Tibial nerve (tissue), 4 donors: Measurements from ENCODE around the gene RB1. TPM values are rescaled to one million over a fixed set of nuclear protein-coding genes. Genes with fewer than 3 reads are reported as not detected.
"Not testable (repeated sequence)": the region's sequence is repeated elsewhere in the genome, so short reads cannot be mapped to it uniquely, and the experiment has no call there.

Experiments used
- DNase-seq, 2 donors: peaks; one replicate each; pipeline ENCODE4 v3.0.0-alpha.2; 2019; ENCODE audit warnings: low spot score in 2 of 2
- H3K27ac ChIP-seq, 4 donors: fragments of 200-600 bp; sonication (generic) in 3 of 4; one replicate each; pipeline ENCODE4 v1.5.1; 2017 to 2019; ENCODE audit warnings: mild to moderate bottlenecking in 1 of 4
- H3K27me3 ChIP-seq, 2 donors: fragments of 200-600 bp; sonication (generic) in 1 of 2; one replicate each; pipeline versions ENCODE4 v1.5.1 to v1.6.0; 2017 to 2019
- H3K36me3 ChIP-seq, 3 donors: fragments of 200-600 bp; sonication (generic); one replicate each; pipeline ENCODE4 v1.5.1; 2018 to 2019
- H3K4me1 ChIP-seq, 4 donors: fragments of 200-600 bp; sonication (generic) in 3 of 4; one replicate each; pipeline ENCODE4 v1.5.1; 2017 to 2019
- H3K4me3 ChIP-seq, 4 donors: fragments of 200-600 bp; sonication (generic) in 3 of 4; one replicate each; pipeline ENCODE4 v1.5.1; 2017 to 2019; ENCODE audit warnings: mild to moderate bottlenecking in 1 of 4, moderate library complexity in 1 of 4
- H3K9me3 ChIP-seq, 4 donors: fragments of 200-600 bp; sonication (generic) in 3 of 4; one replicate each; pipeline ENCODE4 v1.5.1; 2017 to 2019
- EP300 ChIP-seq, 2 donors: sonication (generic); formaldehyde crosslinking; IDR thresholded peaks; one replicate each; pipeline ENCODE4 v1.6.1; 2017; ENCODE audit warnings: antibody characterized with exemption in 2 of 2, mild to moderate bottlenecking in 1 of 2
- POLR2A ChIP-seq, 2 donors: fragments of 450-650 bp; IDR thresholded peaks; one replicate each; pipeline ENCODE4 v1.6.1; 2017; ENCODE audit warnings: antibody characterized with exemption in 2 of 2, mild to moderate bottlenecking in 2 of 2, moderate library complexity in 2 of 2
- WGBS, 2 donors: methylation state at CpG; one replicate each; pipeline ENCODE4 v1.1.5; 2018; 5-methylcytosine and 5-hydroxymethylcytosine counted together
- total RNA-seq, 4 donors: library from RNA; depleted of rRNA; stranded (reverse); fragments of >200 nt; gene quantifications; one replicate each; pipeline ENCODE4 v1.1.0, GENCODE V29; 2016
- TF ChIP-seq, protein P1 (sequence below), 5 experiments: fragments of 200-600 bp in 3 of 5; fragments of 450-650 bp in 2 of 5; sonication (generic) in 3 of 5; IDR thresholded peaks; one replicate each; pipeline ENCODE4 v1.5.1; 2016 to 2019; ENCODE audit warnings: antibody characterized with exemption in 5 of 5, mild to moderate bottlenecking in 3 of 5, moderate library complexity in 2 of 5

The RB1 gene
- total RNA-seq, 4 donors from 2014 or later: 31.0 to 59.7 (median 45.1) TPM

DNA sequence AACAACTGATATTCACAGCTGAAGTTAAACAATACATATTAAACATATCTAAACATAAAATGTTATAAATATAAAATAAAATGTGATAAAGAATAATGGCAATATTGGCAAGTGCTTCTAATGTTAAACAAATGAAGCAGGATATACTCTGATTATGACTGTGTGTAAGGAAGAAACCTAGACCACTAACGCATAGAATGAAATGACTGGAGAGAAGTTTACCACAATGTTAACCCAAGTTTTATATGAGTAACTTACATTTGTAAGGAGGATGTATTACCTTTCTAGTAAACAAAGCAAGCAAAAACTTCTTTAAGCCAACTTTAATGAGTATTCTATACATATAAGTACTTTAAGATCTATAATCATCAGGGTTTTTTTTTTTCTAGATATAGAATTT, 43.0 kb downstream of the RB1 start:
- no peak for DNase-seq
- WGBS, 2 donors: 84 to 91% methylated on average over 1 of the region's 1 CpG
- peaks cover 0 to 55% (median 0%) of the 10 kb centered on the region in 3 donors for H3K36me3 ChIP-seq
- TF ChIP-seq POLR2A (IDR thresholded peaks at IDR 0.05) (no peak), EP300 (IDR thresholded peaks at IDR 0.05) (no peak)
- TF ChIP-seq, protein P1, sequence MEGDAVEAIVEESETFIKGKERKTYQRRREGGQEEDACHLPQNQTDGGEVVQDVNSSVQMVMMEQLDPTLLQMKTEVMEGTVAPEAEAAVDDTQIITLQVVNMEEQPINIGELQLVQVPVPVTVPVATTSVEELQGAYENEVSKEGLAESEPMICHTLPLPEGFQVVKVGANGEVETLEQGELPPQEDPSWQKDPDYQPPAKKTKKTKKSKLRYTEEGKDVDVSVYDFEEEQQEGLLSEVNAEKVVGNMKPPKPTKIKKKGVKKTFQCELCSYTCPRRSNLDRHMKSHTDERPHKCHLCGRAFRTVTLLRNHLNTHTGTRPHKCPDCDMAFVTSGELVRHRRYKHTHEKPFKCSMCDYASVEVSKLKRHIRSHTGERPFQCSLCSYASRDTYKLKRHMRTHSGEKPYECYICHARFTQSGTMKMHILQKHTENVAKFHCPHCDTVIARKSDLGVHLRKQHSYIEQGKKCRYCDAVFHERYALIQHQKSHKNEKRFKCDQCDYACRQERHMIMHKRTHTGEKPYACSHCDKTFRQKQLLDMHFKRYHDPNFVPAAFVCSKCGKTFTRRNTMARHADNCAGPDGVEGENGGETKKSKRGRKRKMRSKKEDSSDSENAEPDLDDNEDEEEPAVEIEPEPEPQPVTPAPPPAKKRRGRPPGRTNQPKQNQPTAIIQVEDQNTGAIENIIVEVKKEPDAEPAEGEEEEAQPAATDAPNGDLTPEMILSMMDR (IDR thresholded peaks at IDR 0.05): no peak
- H3K4me1 ChIP-seq: no peaks in the 10 kb centered on the region
- no peak overlapping the region for H3K4me3 ChIP-seq
- H3K9me3 ChIP-seq: peaks cover 0 to 13% (median 0%) of the 10 kb centered on the region in 4 donors
- no peaks in the 10 kb centered on the region for H3K27me3 ChIP-seq
- no peak overlapping the region for H3K27ac ChIP-seq

DNA sequence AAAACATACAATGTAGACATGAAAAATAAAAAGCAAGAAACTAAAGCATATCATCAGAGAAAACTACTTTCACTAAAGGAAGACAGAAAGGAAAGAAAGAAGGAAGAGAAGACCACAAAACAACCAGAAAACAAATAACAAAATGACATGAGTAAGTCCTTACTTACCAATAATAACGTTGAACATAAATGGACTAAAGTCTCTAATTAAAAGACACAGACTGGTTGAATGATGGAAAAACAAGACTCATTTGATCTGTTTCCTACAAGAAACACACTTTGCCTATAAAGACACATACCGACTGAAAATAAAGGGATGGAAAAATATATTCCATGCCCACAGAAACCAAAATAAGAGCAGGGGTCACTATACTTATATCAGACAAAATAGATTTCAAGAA, 46.0 kb downstream of the RB1 start:
- Histone ChIP-seq H3K36me3 (peaks cover 0 to 71% (median 0%) of the 10 kb centered on the region in 3 donors), H3K27ac (no peak overlapping the region), H3K4me3 (no peak overlapping the region), H3K27me3 (no peaks in the 10 kb centered on the region), H3K4me1 (no peaks in the 10 kb centered on the region), H3K9me3 (peaks cover 0 to 28% (median 3%) of the 10 kb centered on the region in 4 donors)
- no peak for TF ChIP-seq EP300 (IDR thresholded peaks at IDR 0.05)
- no peak for TF ChIP-seq POLR2A (IDR thresholded peaks at IDR 0.05)
- TF ChIP-seq, protein P1 (IDR thresholded peaks at IDR 0.05): no peak
- WGBS, 2 donors: 93 to 94% methylated on average over 2 of the region's 2 CpGs
- DNase-seq: no peak

DNA sequence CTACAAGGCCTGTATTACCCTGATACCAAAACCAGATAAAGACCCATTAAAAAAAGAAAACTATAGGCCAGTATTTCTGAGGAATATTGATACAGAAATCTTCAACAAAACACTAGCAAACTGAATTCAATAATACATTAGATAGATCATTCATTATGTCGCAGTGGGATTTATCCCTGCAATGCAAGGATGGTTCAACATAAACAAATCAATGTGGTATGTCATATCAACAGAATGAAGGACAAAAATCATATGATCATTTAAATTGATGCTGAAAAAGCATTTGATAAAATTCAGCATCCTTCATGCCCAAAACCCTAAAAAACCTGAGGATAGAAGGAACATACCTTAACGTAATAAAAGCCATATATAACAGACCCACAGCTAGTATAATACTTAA, 50.0 kb downstream of the RB1 start:
- peaks cover 0 to 56% (median 0%) of the 10 kb centered on the region in 3 donors for H3K36me3 ChIP-seq
- no peak for DNase-seq
- TF ChIP-seq, protein P1 (IDR thresholded peaks at IDR 0.05): no peak
- WGBS, 2 donors: 96 to 99% methylated on average over 2 of the region's 2 CpGs
- no peaks in the 10 kb centered on the region for H3K4me1 ChIP-seq
- H3K27me3 ChIP-seq: no peaks in the 10 kb centered on the region
- H3K9me3 ChIP-seq: peaks cover 0 to 32% (median 3%) of the 10 kb centered on the region in 4 donors
- H3K4me3 ChIP-seq: no peak overlapping the region
- H3K27ac ChIP-seq: no peak overlapping the region

DNA sequence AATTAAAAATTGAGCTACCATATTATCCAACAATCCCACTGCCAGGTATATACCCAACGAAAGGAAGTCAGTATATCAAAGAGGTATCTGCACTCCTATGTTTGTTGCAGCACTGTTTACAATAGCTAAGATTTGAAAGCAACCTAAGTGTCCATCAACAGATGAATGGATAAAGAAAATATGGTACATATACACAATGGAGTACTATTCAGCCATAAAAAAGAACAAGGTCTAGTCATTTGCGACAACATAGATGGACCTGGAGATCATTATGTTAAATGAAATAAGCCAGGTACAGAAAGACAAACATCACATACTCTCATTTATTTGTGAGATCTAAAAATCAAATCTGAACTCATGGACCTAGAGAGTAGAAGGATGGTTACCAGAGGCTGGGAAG, 52.0 kb downstream of the RB1 start:
- Histone ChIP-seq H3K9me3 (peaks cover 0 to 28% (median 3%) of the 10 kb centered on the region in 4 donors), H3K36me3 (peaks cover 0 to 43% (median 0%) of the 10 kb centered on the region in 3 donors)
- not testable (repeated sequence) for H3K4me1 ChIP-seq, H3K27me3 ChIP-seq, H3K27ac ChIP-seq, DNase-seq, H3K4me3 ChIP-seq
- WGBS, 2 donors: 91 to 96% methylated on average over 2 of the region's 2 CpGs

DNA sequence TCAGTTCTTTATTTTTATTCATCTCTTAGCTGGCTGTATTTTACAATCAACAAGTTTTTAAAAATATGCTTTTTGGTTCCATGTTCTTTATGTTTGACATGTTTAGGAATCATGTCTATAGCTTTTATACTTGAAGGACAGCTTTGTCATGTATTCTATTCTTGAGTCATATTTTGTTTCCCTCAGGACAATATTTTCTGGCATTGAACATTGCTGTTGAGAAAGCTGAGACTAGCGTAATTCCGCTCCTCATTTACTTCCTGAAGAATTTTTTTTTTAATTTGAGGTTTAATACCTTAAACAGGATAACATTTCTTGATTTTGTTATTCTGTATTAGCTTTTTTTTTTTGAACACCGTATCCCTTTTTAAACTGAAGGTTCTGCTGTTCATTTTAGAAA, 53.2 kb downstream of the RB1 start:
- Histone ChIP-seq H3K9me3 (peaks cover 0 to 17% (median 3%) of the 10 kb centered on the region in 4 donors), H3K27me3 (no peaks in the 10 kb centered on the region), H3K4me1 (no peaks in the 10 kb centered on the region), H3K4me3 (no peak overlapping the region), H3K27ac (no peak overlapping the region), H3K36me3 (peaks cover 0 to 34% (median 0%) of the 10 kb centered on the region in 3 donors)
- no peak for TF ChIP-seq POLR2A (IDR thresholded peaks at IDR 0.05)
- TF ChIP-seq EP300 (IDR thresholded peaks at IDR 0.05): no peak
- TF ChIP-seq, protein P1 (IDR thresholded peaks at IDR 0.05): no peak
- 54 to 57% methylated on average over 3 of the region's 3 CpGs for WGBS, 2 donors
- no peak for DNase-seq

DNA sequence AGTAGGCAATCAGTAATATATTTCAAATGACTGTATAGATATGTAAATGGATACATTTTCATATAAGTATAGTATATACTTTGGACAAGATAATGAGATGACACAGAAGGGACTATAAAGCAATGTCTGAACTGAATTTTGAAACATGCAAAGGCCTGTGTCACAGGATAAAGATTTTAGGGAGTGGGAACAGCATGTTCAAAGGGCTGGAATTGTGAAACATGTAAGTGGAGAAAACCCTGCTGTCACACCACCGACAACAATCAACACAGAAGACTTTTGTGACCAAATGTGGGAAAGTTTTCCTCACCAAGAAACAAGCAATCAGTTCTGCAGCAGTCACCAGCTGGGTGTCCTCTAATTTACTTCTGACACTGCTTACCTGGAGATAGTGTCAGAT, 66.4 kb downstream of the RB1 start:
- Histone ChIP-seq H3K4me1 (no peaks in the 10 kb centered on the region), H3K27me3 (no peaks in the 10 kb centered on the region), H3K36me3 (peaks cover 0 to 47% (median 0%) of the 10 kb centered on the region in 3 donors), H3K4me3 (no peak overlapping the region), H3K27ac (no peak overlapping the region), H3K9me3 (no peaks in the 10 kb centered on the region)
- 77 to 88% methylated on average over 1 of the region's 1 CpG for WGBS, 2 donors
- no peak for DNase-seq
- TF ChIP-seq EP300 (IDR thresholded peaks at IDR 0.05) (no peak), POLR2A (IDR thresholded peaks at IDR 0.05) (no peak)
- TF ChIP-seq, protein P1 (IDR thresholded peaks at IDR 0.05): no peak
